Psoas muscle (tissue), 8 donors: ENCODE results near the gene ATP6V0E1. TPM values are rescaled to one million over a fixed set of nuclear protein-coding genes. Genes with fewer than 3 reads are reported as not detected.
A peak's percentile ranks its signal among the peaks of the same experiment; 100 is the strongest.

Source experiments
- ATAC-seq, 4 donors: fragments of 200-7000 bp; cut with Tn5 transposase; one replicate each; pipeline ENCODE4 v1.9.1; 2020; ENCODE audit warnings: moderate library complexity in 3 of 4, mild to moderate bottlenecking in 2 of 4
- DNase-seq, 2 donors: peaks; one replicate each; pipeline ENCODE4 v3.0.0-alpha.2; 2020
- H3K27ac ChIP-seq: fragments of 200-600 bp; one replicate; pipeline ENCODE4 v1.8.0; 2022
- H3K27me3 ChIP-seq, 3 donors: fragments of 200-600 bp in 1 of 3; one replicate each; pipeline versions ENCODE4 v1.6.1 to v1.8.0; 2013 to 2022; ENCODE audit warnings: low read length in 2 of 3, mild to moderate bottlenecking in 2 of 3, moderate library complexity in 1 of 3; ENCODE audit not compliant: insufficient read depth in 3 of 3
- H3K36me3 ChIP-seq, 2 donors: fragments of 200-600 bp in 1 of 2; one replicate each; pipeline versions ENCODE4 v1.6.1 to v1.8.0; 2013 to 2022; ENCODE audit warnings: low read depth in 1 of 2, mild to moderate bottlenecking in 1 of 2, moderate library complexity in 1 of 2; ENCODE audit not compliant: insufficient read depth in 1 of 2
- H3K4me1 ChIP-seq: fragments of 200-600 bp; one replicate; pipeline ENCODE4 v1.8.0; 2022
- H3K4me3 ChIP-seq: fragments of 200-600 bp; one replicate; pipeline ENCODE4 v1.8.0; 2022; ENCODE audit warnings: mild to moderate bottlenecking
- H3K9me3 ChIP-seq: fragments of 200-600 bp; one replicate; pipeline ENCODE4 v1.8.0; 2022
- WGBS, 3 donors: extraction: QIAGEN DNeasy Blood & Tissue Kit; methylation state at CpG; one replicate each; pipeline versions ENCODE4 v1.1.6 to v1.1.7; 2013; 5-methylcytosine and 5-hydroxymethylcytosine counted together
- intact Hi-C, 2 donors: fragments of 100-400 bp; cut with DNase I; formaldehyde crosslinking; loops; one replicate each; pipeline versions ENCODE4 v1.11.0 to v1.14.2; 2022
- polyA plus RNA-seq, 3 donors: library from polyadenylated mRNA; stranded (reverse); fragments of 200-250 nt; gene quantifications; one replicate each; pipeline ENCODE4 v1.2.3, GENCODE V29; 2013
- total RNA-seq, 4 donors: library from RNA; stranded (reverse); fragmentation: NEBNext Ultra II Directional in 2 of 4; extraction: Animal tissue kit (Norgen Biotek cat#: 25700) in 2 of 4; gene quantifications; one replicate each; pipeline versions ENCODE4 v1.2.1 to v1.2.4, GENCODE V29; 2021 to 2023
- TF ChIP-seq, protein P1 (sequence below): fragments of 200-600 bp; IDR thresholded peaks from one replicate; pipeline ENCODE4 v1.8.0; 2022; ENCODE audit warnings: antibody characterized with exemption
- donor health status: healthy with polysubstance abuse.
- donor health status: DM: no; HTN: no; CAD: no; lungs with moderate emphysema.
- donor health status: Bipolar disorder and iron deficiency.
- donor health status: healthy.
- donor health status: DM: yes; HTN: yes; CAD: no.
- donor health status: DM: no; HTN: no; CAD: no.
- donor health status: DM: no; HTN: no; CAD: no.
- donor health status: DM: yes; HTN: yes; CAD: no.

The ATP6V0E1 gene
- total and polyA plus RNA-seq, 7 donors: 97.8 to 319 (median 163) TPM

DNA sequence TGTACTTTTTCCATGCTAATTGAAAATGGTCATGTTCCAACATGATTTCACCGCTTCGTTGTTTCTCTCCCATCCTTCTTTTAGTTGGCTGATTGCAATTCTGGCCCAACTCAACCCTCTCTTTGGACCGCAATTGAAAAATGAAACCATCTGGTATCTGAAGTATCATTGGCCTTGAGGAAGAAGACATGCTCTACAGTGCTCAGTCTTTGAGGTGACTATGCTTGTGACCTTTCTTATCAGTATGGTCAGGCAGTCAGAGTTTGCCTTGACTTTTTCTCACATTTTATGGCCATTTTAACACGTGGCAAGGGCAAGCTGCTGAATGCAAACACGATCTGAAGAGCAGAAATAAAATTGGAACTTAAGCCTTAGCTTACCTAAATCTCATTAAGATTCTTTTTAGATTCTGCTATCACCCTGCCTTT, 36.6 kb downstream of the ATP6V0E1 start:
- H3K9me3 ChIP-seq: no peaks in the 10 kb centered on the region
- H3K4me1 ChIP-seq: peaks cover 28% of the 10 kb centered on the region
- no peak overlapping the region for H3K4me3 ChIP-seq
- H3K27ac ChIP-seq: no peak overlapping the region
- ATAC-seq (no peak), DNase-seq (no peak)
- 44 to 75% (median 55%) methylated on average over 5 of the region's 5 CpGs for WGBS, 3 donors
- peaks cover 0 to 30% of the 10 kb centered on the region in 2 donors for H3K36me3 ChIP-seq
- intact Hi-C loops: no loop called here
- H3K27me3 ChIP-seq: no peaks in the 10 kb centered on the region
- TF ChIP-seq, protein P1, sequence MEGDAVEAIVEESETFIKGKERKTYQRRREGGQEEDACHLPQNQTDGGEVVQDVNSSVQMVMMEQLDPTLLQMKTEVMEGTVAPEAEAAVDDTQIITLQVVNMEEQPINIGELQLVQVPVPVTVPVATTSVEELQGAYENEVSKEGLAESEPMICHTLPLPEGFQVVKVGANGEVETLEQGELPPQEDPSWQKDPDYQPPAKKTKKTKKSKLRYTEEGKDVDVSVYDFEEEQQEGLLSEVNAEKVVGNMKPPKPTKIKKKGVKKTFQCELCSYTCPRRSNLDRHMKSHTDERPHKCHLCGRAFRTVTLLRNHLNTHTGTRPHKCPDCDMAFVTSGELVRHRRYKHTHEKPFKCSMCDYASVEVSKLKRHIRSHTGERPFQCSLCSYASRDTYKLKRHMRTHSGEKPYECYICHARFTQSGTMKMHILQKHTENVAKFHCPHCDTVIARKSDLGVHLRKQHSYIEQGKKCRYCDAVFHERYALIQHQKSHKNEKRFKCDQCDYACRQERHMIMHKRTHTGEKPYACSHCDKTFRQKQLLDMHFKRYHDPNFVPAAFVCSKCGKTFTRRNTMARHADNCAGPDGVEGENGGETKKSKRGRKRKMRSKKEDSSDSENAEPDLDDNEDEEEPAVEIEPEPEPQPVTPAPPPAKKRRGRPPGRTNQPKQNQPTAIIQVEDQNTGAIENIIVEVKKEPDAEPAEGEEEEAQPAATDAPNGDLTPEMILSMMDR: no peak

DNA sequence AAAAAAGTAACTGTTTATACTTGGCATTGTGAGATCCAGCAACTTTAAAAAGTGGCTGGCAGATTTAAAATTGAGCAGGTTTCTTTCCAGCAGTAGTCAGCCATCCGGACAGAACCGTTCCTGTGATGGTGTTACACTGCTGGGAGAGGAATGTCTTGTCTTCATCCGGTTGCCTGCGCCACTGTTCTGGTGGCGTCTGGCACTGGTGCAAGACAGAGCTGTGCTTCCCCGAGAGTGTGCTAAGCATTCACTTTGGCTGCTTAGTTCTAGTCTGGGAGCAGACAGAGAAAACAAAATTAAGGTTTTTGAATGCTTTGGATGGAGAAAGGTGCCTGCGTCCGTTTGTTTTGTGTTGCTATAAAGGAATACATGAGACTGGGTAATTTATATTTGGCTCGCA, 37.1 kb downstream of the ATP6V0E1 start:
- TF ChIP-seq, protein P1: no peak
- Histone ChIP-seq H3K4me3 (no peak overlapping the region), H3K4me1 (peaks cover 23% of the 10 kb centered on the region), H3K27me3 (no peaks in the 10 kb centered on the region), H3K36me3 (peaks cover 0 to 30% of the 10 kb centered on the region in 2 donors), H3K9me3 (no peaks in the 10 kb centered on the region), H3K27ac (no peak overlapping the region)
- intact Hi-C loops: no loop called here
- DNase-seq (peak; percentile 29 to 59), ATAC-seq (peak in 3 of 4 donors; percentile 49 to 62 (median 57))
- WGBS, 3 donors: 64 to 88% (median 65%) methylated on average over 9 of the region's 9 CpGs

DNA sequence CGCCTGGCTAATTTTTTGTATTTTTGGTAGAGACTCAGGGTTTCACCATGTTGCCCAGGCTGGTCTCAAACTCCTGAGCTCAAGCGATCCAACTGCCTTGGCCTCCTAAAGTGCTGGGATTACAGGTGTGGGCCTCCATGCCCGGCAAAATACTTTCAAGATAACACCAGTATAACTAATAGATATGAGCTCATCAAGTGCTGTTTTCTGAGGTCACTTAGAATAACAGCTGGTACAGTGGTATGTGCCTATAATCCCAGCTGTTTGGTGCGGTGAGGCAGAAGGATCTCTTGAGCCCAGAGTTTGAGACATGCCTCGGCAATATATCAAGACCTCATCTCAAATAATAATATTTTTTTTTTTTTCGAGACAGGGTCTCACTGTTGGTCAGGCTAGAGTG, 42.1 kb downstream of the ATP6V0E1 start:
- DNase-seq: no peak
- peak in 2 of 4 donors; percentile 18 to 30 for ATAC-seq
- H3K4me1 ChIP-seq: peaks cover 14% of the 10 kb centered on the region
- intact Hi-C loops: no loop called here
- WGBS, 3 donors: 66 to 80% (median 71%) methylated on average over 6 of the region's 6 CpGs
- H3K4me3 ChIP-seq: no peak overlapping the region
- H3K36me3 ChIP-seq: peaks cover 0 to 22% of the 10 kb centered on the region in 2 donors
- no peak overlapping the region for H3K27ac ChIP-seq
- TF ChIP-seq, protein P1: no peak
- H3K27me3 ChIP-seq: no peaks in the 10 kb centered on the region
- no peaks in the 10 kb centered on the region for H3K9me3 ChIP-seq

DNA sequence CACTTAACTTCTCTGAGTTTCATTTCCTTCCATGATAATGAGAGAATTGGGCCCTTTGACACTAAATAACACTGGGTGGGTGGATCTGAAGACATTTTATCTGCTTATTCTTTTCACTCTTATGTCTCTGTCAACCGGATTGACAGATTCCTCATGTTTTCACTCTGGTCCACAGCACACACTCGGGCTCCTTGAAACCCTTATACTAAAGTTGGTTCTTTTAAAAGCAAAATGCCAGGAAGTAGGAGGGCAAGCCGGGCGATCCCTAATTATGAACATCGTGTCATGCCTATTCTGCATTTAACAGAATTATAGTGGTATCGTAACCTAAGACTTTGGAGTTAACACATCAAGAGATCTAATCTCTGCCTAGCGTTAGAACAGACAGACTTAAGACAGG, 44.3 kb downstream of the ATP6V0E1 start:
- Histone ChIP-seq H3K4me3 (no peak overlapping the region), H3K36me3 (peaks cover 0 to 3% of the 10 kb centered on the region in 2 donors), H3K4me1 (peaks cover 12% of the 10 kb centered on the region), H3K27me3 (no peaks in the 10 kb centered on the region), H3K27ac (no peak overlapping the region), H3K9me3 (no peaks in the 10 kb centered on the region)
- DNase-seq (no peak), ATAC-seq (no peak)
- TF ChIP-seq, protein P1: no peak
- intact Hi-C loops: no loop called here
- 57 to 73% (median 64%) methylated on average over 7 of the region's 7 CpGs for WGBS, 3 donors

- TF ChIP-seq, protein P1: no peak
- WGBS, 3 donors: 63 to 82% (median 74%) methylated on average over 4 of the region's 4 CpGs
- DNase-seq: no peak
- ATAC-seq: no peak
- intact Hi-C loops: no loop called here
- Histone ChIP-seq H3K36me3 (no peaks in the 10 kb centered on the region), H3K9me3 (no peaks in the 10 kb centered on the region), H3K4me1 (peaks cover 12% of the 10 kb centered on the region), H3K4me3 (no peak overlapping the region), H3K27me3 (no peaks in the 10 kb centered on the region), H3K27ac (peak overlapping the region; percentile 33)
These were observed 45.3 kb downstream of the ATP6V0E1 start for GRCh38 chr5:173028811-173029327.
